Stimulated activated naive CD4-positive, alpha-beta T cell treated with Interleukin-2 at 50 U/mL for 16 hours (primary cell): ENCODE measurements around the gene OXNAD1.
"Not testable (repeated sequence)": the region's sequence is repeated elsewhere in the genome, so short reads cannot be mapped to it uniquely, and the experiment has no call there.

Source experiments
- DNase-seq: peaks from one replicate; lab custom pipeline; 2025; lab: John Stamatoyannopoulos, UW

Gene OXNAD1

DNA sequence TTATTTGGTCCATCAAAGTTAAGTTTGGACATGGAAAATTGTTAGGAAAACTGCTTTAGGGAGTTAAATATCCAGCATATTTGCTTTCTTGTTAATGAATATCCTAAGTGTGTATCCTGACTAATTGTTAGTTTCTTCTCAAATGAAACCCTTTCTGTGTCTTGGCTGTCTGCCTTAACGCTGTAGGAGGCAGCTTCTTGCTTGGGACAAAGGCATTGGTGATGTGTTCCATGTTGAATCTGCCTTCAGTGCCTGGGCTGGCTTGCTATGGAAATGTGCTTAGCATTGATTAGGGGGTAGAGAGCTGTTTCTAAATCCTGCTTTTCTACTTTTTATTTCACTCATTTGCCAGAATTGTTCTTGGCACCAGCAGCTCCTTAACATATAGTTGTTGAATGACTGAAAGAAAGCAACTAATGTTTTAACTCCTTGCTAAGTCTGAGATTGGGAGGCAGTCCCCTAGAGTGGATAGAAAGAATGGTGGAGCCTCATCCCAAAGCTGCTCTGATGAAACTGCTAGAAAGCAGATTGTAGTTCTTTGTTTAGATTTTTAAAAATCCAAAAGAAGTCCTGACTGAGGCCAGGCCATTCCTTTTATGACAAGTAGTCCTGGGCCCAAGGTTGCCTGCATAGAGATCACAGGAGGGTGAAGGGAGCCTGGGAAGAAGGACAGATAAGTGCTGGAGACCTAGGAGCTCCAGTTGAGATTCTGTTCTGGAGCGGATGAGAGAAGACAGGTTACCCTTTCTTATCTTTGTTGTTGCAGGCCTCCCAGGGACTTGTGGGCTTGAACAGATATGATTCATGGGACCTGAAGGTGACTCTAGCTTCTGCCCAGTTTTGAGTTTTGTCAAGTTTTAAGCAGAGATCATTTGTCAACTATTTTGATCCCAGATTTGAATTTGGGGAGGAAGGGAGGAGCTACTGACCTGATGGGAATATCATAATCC, 39.3 kb downstream of the OXNAD1 start:
- DNase-seq, result no peak

- peak; percentile 27 for DNase-seq
Measured at GRCh38 chr3:16305111-16305541, 40.1 kb downstream of the OXNAD1 start.

- no peak for DNase-seq
Measured at GRCh38 chr3:16307832-16308531, 43.0 kb downstream of the OXNAD1 start.

DNA sequence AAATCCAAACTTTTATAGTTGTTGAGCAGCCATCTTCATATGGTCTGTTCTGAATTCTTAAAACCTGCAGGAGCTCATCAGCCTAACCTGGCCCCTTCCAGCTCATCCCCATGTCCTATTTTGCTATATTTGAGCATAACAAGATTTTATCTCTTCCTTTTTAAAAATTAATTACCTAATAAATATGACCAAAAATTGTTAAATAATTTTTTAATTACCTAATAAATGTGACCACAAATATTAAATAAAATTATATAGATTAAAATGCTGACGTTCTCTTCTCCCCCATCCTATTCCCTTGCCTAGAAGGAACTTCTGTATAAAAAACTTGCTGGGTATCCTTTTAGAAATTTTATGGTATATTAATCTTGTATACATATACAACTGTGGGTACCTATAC, 43.7 kb downstream of the OXNAD1 start:
- DNase-seq, result no peak

GRCh38 chr3:16309558-16309957, 44.5 kb downstream of the OXNAD1 start:
- DNase-seq, result peak; percentile 49

DNA sequence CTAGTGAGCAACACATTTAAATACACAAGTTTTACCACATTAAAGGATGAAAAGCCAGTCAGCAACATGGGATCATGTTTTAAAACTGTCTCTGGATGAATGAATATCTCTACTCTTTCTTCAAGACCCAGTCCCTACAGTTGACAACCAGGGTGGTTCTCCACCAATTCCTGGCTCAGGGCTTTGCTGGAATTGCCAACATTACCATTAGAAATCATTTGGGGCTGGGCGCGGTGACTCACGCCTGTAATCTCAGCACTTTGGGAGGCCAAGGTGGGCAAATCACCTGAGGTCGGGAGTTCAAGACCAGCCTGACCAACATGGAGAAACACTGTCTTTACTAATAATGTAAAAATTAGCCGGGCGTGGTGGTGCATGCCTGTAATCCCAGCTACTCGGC, 45.5 kb downstream of the OXNAD1 start:
- not testable (repeated sequence) for DNase-seq

GRCh38 chr3:16311960-16312451, 47.0 kb downstream of the OXNAD1 start:
- peak; percentile 28 for DNase-seq

- DNase-seq, result no peak
Measured at GRCh38 chr3:16313886-16314645, 49.1 kb downstream of the OXNAD1 start.

GRCh38 chr3:16315623-16316022, 50.6 kb downstream of the OXNAD1 start:
- DNase-seq, result no peak

GRCh38 chr3:16316396-16316795, 51.4 kb downstream of the OXNAD1 start:
- no peak for DNase-seq

DNA sequence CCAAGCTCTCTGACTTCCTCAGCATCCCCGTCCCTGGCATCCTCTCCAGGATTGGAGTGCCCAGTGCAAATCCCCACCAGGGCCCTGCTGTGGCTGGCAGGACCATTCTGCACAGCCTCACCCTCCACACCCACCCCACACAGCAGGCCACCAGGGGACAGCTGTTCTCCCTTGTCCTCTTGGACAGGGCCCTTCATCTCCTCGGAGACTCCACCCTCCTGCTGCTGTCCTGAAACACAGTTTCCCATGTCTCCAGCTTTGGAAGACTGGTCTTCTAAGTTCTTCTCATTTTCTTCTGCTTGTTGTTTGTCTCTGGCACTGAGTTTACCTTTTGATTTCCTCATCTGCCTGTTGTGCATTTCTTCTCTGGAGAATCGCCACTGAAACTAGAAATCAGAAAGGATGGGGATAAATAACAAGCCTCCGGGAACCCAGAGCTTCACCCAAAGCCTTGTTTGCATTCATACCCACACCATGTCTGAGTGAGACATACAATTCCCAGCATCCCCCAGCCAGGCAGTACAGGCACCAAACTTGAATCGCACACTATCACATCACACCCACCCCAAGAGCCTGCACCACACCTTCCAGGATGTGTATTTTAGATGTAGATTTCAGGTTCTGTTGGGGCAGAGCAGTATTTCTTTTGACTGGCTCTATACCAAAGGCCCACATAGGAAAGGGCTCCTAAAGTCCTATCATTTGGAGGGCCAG, 52.0 kb downstream of the OXNAD1 start:
- DNase-seq, result no peak

DNA sequence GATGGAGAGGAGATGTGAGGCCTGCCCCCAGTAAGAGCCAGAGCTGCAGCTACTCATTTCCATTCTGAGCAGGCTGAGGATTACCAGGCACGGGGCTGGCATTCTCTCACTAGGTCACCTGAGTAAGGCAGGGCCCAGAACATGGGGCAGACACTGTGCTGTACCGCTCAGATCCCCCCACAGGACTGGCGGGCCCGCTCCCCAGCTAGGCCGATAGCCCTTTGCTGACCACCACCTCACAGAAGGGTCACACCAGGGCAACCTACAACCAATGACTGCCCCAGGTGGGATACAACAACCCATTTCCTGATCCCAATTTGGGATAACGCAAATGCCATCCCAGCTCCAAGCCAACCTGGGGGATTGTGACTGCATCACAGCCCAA, 52.5 kb downstream of the OXNAD1 start:
- no peak for DNase-seq

DNA sequence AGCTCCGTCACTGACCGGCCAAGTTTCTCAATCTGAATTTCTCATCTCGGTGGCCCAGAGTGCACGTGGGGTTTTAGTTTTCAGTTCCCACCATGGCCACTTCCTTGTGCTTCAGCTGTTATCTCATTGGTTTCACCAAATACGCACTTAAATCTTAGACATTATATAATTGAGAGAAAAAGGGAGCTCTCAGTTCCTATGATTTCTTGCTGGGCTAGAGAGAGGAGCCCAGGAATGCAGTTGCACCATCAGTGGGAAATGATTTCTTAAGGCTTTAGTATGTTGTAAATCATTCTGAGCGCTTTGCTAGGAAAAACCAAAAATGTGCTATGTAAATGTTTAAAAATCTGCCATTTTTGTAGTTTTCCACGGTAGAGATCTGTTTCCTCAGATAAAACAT, 53.2 kb downstream of the OXNAD1 start:
- no peak for DNase-seq

- DNase-seq, result peak; percentile 84
Measured at GRCh38 chr3:16319307-16319706, 54.3 kb downstream of the OXNAD1 start.

- no peak for DNase-seq
Measured at GRCh38 chr3:16319723-16320122, 54.7 kb downstream of the OXNAD1 start.

DNA sequence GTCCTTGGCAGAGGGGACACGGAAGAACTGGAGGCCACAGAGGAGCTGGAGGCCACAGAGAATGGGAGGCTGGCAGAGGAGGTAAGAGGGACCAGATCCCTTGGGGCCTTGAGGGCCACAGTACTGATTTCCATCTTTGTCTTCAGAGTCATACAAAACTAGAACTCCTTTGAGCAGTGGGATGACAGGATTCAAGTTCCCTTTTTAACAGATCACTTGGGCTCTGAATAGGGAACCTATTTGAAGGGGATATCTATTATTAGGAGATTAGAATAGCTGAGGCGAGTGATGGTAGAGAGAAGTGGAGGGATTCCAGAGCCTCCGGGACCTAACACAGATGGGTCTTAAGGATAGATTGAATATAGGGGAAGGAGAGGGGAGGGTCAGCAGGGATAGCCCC, 55.7 kb downstream of the OXNAD1 start:
- DNase-seq, result no peak

DNA sequence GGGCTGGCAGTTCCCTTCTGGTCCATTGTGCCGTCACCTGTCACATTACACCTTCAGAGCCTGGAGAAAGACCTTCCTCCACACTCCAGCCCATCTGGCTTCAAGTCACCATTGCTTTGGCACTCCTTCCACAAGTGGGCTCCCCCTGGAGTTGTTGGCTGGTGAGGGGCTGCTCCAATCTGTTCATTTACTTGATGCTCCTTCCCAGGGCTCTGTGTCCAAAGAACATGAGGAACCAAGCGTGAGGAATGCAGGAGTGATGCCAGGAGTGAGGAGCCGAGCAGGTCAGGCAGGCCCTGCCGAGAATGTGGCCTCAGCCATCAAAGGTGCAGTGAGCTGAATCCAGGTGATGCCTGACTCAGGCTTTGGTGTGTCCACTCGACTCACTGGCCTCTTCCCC, 57.2 kb downstream of the OXNAD1 start:
- no peak for DNase-seq

GRCh38 chr3:16323737-16324136, 58.7 kb downstream of the OXNAD1 start:
- no peak for DNase-seq

GRCh38 chr3:16325850-16326249, 60.8 kb downstream of the OXNAD1 start:
- DNase-seq, result no peak

DNA sequence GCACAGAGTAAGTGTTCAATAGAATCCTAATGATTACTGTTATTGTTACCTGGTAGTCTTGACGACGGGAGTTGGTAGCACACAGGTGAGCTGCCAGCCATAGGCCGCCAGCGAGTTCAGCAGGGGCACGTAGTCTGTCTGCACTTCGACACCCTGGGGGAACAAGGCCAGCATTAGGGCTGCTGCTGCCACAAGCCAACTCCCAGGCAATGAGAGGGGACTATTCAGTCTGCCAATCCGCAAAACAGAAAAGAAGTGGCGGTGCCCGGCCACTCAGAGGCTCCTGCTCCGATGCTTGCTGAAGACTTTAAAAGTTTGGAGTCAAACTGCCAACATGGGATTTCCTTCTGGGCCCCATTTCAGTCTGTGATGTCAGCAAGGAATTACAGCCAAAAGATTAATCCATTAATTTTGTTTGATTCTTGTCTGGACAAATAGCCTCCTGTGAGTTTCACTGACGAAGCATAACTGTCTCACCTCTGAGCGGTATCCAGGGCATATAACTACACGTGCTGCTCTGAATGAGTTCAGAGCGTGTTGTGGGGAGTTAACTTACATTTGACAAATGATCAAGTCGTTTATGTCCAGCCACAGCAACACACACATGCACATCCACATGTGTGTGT, 61.8 kb downstream of the OXNAD1 start:
- no peak for DNase-seq

- DNase-seq, result no peak
Measured at GRCh38 chr3:16328124-16328523, 63.1 kb downstream of the OXNAD1 start.
